ENCODE measurements around the gene RPL10. TPM values are rescaled to one million over a fixed set of nuclear protein-coding genes. Genes with fewer than 3 reads are reported as not detected.

RPL10 gene
- total and polyA plus RNA-seq, 9 of the 15 experiments (the other 6 are each of a cell fraction or from before 2014, with no cell fraction given): 3,774 to 7,600 (median 5,014) TPM

GRCh38 chrX:154397888-154398667 is at the start of gene RPL10 (continued):
- TF ChIP-seq ZNF354B (CRISPR knock-in tag; IDR thresholded peaks at IDR 0.05): no peak
- TF ChIP-seq ZNF121 (CRISPR knock-in tag; conservative IDR thresholded peaks at IDR 0.05): no peak
- no peak for TF ChIP-seq ZNF780A (CRISPR knock-in tag; IDR thresholded peaks at IDR 0.05)
- no peak for TF ChIP-seq CBX2 (IDR thresholded peaks at IDR 0.05; ENCODE audit: insufficient read depth, low read length, poor library complexity, severe bottlenecking)
- TF ChIP-seq TEAD1 (CRISPR knock-in tag; IDR thresholded peaks at IDR 0.05): peak in 1 of 2 experiments; percentile 90; a peak in 2 of 4 replicates
- TF ChIP-seq ILK (tag; IDR thresholded peaks at IDR 0.05; ENCODE audit: borderline replicate concordance, low read depth): no peak
- TF ChIP-seq RBM39 (optimal IDR thresholded peaks at IDR 0.05; ENCODE audit: low read depth, low read length): no peak
- TF ChIP-seq NFYB (IDR thresholded peaks at IDR 0.05; ENCODE audit: extremely low read depth, insufficient read length): no peak
- no peak for TF ChIP-seq ZNF184 (CRISPR knock-in tag; IDR thresholded peaks at IDR 0.05)
- no peak for TF ChIP-seq KLF16 (IDR thresholded peaks at IDR 0.05)
- TF ChIP-seq PYGO2 (tag; IDR thresholded peaks at IDR 0.05): no peak
- no peak for TF ChIP-seq ZNF449 (CRISPR knock-in tag; IDR thresholded peaks at IDR 0.05)
- peak; percentile 47 to 97; a peak in 3 of 4 replicates for TF ChIP-seq SRF (CRISPR knock-in tag; IDR thresholded peaks at IDR 0.05)
- peak; percentile 81; the same call in 1 of the 2 replicates for TF ChIP-seq FOXP1 (CRISPR knock-in tag; IDR thresholded peaks at IDR 0.05)
- no peak for TF ChIP-seq SETDB1 (IDR thresholded peaks at IDR 0.05; ENCODE audit: low read length)
- TF ChIP-seq CBX5 (IDR thresholded peaks at IDR 0.05; ENCODE audit: borderline replicate concordance, low read depth): no peak
- TF ChIP-seq AFF4 (CRISPR knock-in tag; IDR thresholded peaks at IDR 0.05): peak; percentile 99
- no peak for TF ChIP-seq ETS2 (tag; IDR thresholded peaks at IDR 0.05; ENCODE audit: borderline replicate concordance, poor library complexity, severe bottlenecking)
- peak; percentile 59; the same call in 1 of the 2 replicates for TF ChIP-seq NBN (IDR thresholded peaks at IDR 0.05; ENCODE audit: low read depth)
- peak; percentile 97 for TF ChIP-seq CREM (IDR thresholded peaks at IDR 0.05; ENCODE audit: low read depth)
- TF ChIP-seq ELK1 (CRISPR knock-in tag; IDR thresholded peaks at IDR 0.05): no peak
- no peak for TF ChIP-seq ZNF41 (CRISPR knock-in tag; conservative IDR thresholded peaks at IDR 0.05)
- peak; percentile 97 for TF ChIP-seq GTF2E2 (tag; IDR thresholded peaks at IDR 0.05)

Measured in K562 (cell line).